Calu3 (cell line): ENCODE data around the gene SPTSSB. TPM values are rescaled to one million over a fixed set of nuclear protein-coding genes. Genes with fewer than 3 reads are reported as not detected.
A peak's percentile ranks its signal among the peaks of the same experiment; 100 is the strongest.

Experiments used
- BruUV-seq: library from RNA; stranded (reverse); fragments of 400-500 nt; replicated peaks from 2 replicates; lab custom pipeline; 2021; lab: Mats Ljungman, UMichigan
- CTCF ChIA-PET: fragments of 300-600 bp; sonication (Branson Sonifier 250); formaldehyde crosslinking; loops from one replicate; lab custom pipeline; 2022; ENCODE audit warnings: antibody characterized with exemption; lab: Charles Lee
- DNase-seq: peaks from one replicate; pipeline ENCODE4 v3.0.0; 2022
- H3K27ac Mint-ChIP-seq: one replicate; pipeline ENCODE4 v1.8.0; 2022; ENCODE audit warnings: mixed read lengths; ENCODE audit not compliant: unreplicated experiment
- H3K27me3 Mint-ChIP-seq: one replicate; pipeline ENCODE4 v1.8.0; 2022; ENCODE audit warnings: mixed read lengths; ENCODE audit not compliant: unreplicated experiment
- H3K36me3 Mint-ChIP-seq: one replicate; pipeline ENCODE4 v1.8.0; 2022; ENCODE audit warnings: mild to moderate bottlenecking, moderate library complexity, mixed read lengths; ENCODE audit not compliant: insufficient read depth, unreplicated experiment
- H3K4me1 Mint-ChIP-seq: one replicate; pipeline ENCODE4 v1.8.0; 2022; ENCODE audit warnings: mild to moderate bottlenecking, low read depth, mixed read lengths; ENCODE audit not compliant: unreplicated experiment
- H3K4me3 Mint-ChIP-seq: one replicate; pipeline ENCODE4 v1.8.0; 2022; ENCODE audit warnings: mild to moderate bottlenecking, low read depth, moderate library complexity, mixed read lengths; ENCODE audit not compliant: unreplicated experiment
- H3K9me3 Mint-ChIP-seq: one replicate; pipeline ENCODE4 v1.8.0; 2022; ENCODE audit warnings: low read depth, mixed read lengths; ENCODE audit not compliant: unreplicated experiment
- CTCF ChIP-seq: fragments of 200-600 bp; IDR thresholded peaks from one replicate; pipeline ENCODE4 v1.8.0; 2022; ENCODE audit warnings: antibody characterized with exemption; ENCODE audit not compliant: unreplicated experiment
- intact Hi-C: fragments of 100-400 bp; cut with micrococcal nuclease; formaldehyde crosslinking; loops from one replicate; pipeline ENCODE4 v1.10.0; 2022; ENCODE audit not compliant: unreplicated experiment
- total RNA-seq: library from RNA; stranded (reverse); gene quantifications from 2 replicates; pipeline ENCODE4 v1.2.3, GENCODE V29; 2022

The SPTSSB gene
- total RNA-seq, 1 experiment from 2014 or later = 8.1 TPM

- CTCF ChIA-PET = no interaction called here
- Mint-ChIP-seq H3K4me1 (peaks cover 25% of the 10 kb centered on the region), H3K27ac (no peak overlapping the region), H3K27me3 (no peaks in the 10 kb centered on the region), H3K36me3 (no peaks in the 10 kb centered on the region), H3K4me3 (no peak overlapping the region), H3K9me3 (peaks cover 6% of the 10 kb centered on the region)
- intact Hi-C loops = no loop called here
- TF ChIP-seq CTCF = no peak
- BruUV-seq = no TSS peak
- DNase-seq = no peak
Observed at GRCh38 chr3:161333696-161334095, 37.6 kb downstream of the SPTSSB start.

- Mint-ChIP-seq H3K27ac (no peak overlapping the region), H3K36me3 (no peaks in the 10 kb centered on the region), H3K27me3 (no peaks in the 10 kb centered on the region), H3K4me1 (peaks cover 25% of the 10 kb centered on the region), H3K9me3 (peaks cover 6% of the 10 kb centered on the region), H3K4me3 (no peak overlapping the region)
- intact Hi-C loops = no loop called here
- CTCF ChIA-PET = no interaction called here
- TF ChIP-seq CTCF = no peak
- peak; percentile 28 for DNase-seq
- no TSS peak for BruUV-seq
Observed at GRCh38 chr3:161332792-161333191, 38.5 kb downstream of the SPTSSB start.

GRCh38 chr3:161325059-161325458 is 46.3 kb downstream of the SPTSSB start:
- intact Hi-C loops = no loop called here
- H3K36me3 Mint-ChIP-seq = no peaks in the 10 kb centered on the region
- no peaks in the 10 kb centered on the region for H3K27me3 Mint-ChIP-seq
- CTCF ChIA-PET = no interaction called here
- no peak overlapping the region for H3K4me3 Mint-ChIP-seq
- no peak for DNase-seq
- no peak overlapping the region for H3K27ac Mint-ChIP-seq
- BruUV-seq = no TSS peak
- peaks cover 32% of the 10 kb centered on the region for H3K4me1 Mint-ChIP-seq
- peaks cover 2% of the 10 kb centered on the region for H3K9me3 Mint-ChIP-seq
- TF ChIP-seq CTCF = no peak

GRCh38 chr3:161323926-161324621 is 47.2 kb downstream of the SPTSSB start:
- Mint-ChIP-seq H3K27me3 (no peaks in the 10 kb centered on the region), H3K4me1 (peaks cover 32% of the 10 kb centered on the region), H3K36me3 (no peaks in the 10 kb centered on the region), H3K9me3 (peaks cover under 1% of the 10 kb centered on the region), H3K27ac (peak overlapping the region; percentile 22), H3K4me3 (no peak overlapping the region)
- BruUV-seq = no TSS peak
- intact Hi-C loops = no loop called here
- CTCF ChIA-PET = no interaction called here
- no peak for DNase-seq
- no peak for TF ChIP-seq CTCF
